Activated naive CD4-positive, alpha-beta T cell treated with anti-CD3 and anti-CD28 coated beads, Interleukin-2, amount 50 U/mL, for 16 hours (primary cell): ENCODE measurements around the gene DRP2.
"Not testable (repeated sequence)": the region's sequence is repeated elsewhere in the genome, so short reads cannot be mapped to it uniquely, and the experiment has no call there.

Experiments used
- DNase-seq: peaks from one replicate; pipeline ENCODE4 v3.0.0-alpha.2; 2020

Gene DRP2

GRCh38 chrX:101237041-101237440 lies 17.5 kb downstream of the DRP2 start:
- DNase-seq, result no peak

- DNase-seq, result no peak
Measured at GRCh38 chrX:101241531-101241930, 21.9 kb downstream of the DRP2 start.

- no peak for DNase-seq
Measured at GRCh38 chrX:101252634-101253033, 33.0 kb downstream of the DRP2 start.

- DNase-seq, result no peak
Measured at GRCh38 chrX:101257448-101258258, 38.1 kb downstream of the DRP2 start.

- DNase-seq, result no peak
Measured at GRCh38 chrX:101258259-101258581, 38.6 kb downstream of the DRP2 start.

GRCh38 chrX:101260435-101260834 lies 40.8 kb downstream of the DRP2 start:
- no peak for DNase-seq

DNA sequence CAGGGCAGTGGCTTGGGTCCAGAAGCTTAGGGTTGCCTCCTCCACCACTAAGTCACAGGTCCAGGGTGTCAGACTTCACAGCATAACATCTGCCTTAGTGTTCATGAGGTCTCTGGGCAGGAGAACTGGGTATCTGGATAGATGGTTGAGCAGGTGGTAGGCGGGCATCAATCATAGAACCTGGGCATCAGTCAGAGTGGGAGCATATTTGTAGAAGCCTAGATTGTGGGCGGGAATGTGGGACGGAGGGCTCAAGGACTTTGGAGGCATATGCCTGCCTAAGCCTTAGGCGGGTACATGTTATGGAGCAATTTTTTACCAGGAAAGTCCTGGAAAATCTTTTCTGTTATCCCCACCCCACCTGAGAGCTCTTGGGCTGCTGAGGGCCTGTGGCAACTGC lies 43.0 kb downstream of the DRP2 start:
- DNase-seq, result no peak

DNA sequence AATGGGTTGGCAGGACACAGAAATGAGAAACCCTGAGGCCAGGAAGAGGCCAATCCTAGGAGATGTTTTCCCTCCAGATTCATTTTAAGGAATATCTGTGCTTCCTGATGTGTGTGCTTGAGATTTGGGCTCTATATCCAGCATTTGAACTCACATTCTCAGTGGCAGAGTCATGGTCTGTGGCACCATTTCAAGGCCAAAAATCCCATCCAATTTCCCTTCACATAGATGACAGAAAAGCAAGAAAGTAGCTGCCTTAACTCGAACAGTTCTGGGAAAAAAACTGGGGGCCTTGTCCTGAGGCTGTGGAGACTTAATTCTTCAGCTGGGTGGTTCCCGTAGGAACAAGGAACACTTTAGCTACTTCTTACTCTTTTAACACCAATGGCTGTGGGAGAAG lies 44.2 kb downstream of the DRP2 start:
- no peak for DNase-seq

- no peak for DNase-seq
Measured at GRCh38 chrX:101265869-101266428, 46.4 kb downstream of the DRP2 start.

- DNase-seq, result no peak
Measured at GRCh38 chrX:101274198-101274597, 54.6 kb downstream of the DRP2 start.

DNA sequence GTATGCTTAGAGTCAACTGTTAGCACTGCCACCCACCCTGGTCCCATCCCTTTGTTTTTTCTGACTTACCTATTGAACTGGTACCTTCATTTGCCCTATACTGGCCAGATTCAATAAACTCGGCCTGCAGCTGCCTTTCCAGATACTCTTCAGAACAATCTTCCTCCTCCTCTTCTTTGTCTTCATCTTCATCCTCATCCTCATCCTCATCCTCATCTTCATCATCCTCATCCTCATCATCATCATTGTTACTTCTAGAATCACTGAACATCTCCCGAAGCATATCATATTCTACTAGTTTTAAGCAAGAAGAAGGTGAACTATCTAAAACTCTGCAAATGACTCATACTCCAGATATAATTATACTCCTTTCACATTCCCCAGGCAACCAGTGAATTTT lies 56.7 kb downstream of the DRP2 start:
- DNase-seq, result no peak

DNA sequence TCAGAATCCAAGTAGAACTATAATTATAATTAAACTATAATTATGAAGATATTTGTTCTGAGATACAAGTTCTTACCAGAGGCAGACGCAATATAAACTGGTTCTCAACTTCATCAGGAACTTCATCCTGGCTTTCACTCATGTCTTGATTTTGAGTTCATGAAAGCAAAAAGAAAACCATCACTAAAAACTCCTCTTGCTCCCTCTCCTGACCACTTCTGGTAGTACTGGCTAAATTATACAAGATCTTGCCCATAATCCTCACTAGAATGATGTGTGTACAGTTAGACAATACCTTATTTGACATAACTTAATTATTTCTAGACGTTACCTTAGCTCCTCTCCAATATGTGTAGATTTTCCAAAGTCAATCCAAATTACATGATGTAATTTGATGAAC lies 67.8 kb downstream of the DRP2 start:
- no peak for DNase-seq

DNA sequence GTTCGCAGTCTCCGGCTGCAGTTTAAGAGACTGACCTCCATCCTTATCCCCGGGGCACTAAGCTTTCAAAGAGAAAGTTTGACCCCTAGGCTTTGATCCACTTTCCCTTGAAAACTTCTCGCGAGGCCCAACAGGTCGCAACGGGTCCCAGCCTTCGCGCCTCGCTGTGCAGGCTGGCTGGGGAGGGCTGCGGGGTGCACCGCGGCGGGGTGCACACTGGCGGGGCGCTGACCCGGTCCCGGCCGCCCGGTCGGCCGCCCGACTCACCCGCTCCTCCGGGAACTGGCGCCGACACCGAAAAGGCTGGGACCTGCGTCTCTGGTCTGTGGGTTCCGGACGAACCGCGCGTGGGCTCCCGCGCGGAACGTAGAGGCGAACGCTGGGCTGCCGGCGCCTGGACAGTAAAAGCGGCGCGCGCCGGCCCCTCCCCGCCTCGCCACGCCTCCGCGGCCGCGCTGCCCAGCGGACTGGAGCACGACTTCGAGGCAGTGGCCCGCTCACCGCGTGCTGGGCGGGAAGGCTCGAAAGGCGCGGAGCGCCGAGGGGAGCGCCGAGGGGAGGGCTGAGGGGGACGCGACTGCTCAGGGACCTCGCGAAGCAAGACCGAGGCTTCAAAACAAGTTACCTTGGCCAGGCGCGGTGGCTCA lies 71.5 kb downstream of the DRP2 start, which contains the start of gene TAF7L:
Gene TAF7L (minus strand): TSS at position 378 of the 647 bp plus-strand sequence. CDS start 3,791 bp downstream, outside the sequence.
- no peak for DNase-seq

GRCh38 chrX:101295603-101296002 lies 76.0 kb downstream of the DRP2 start:
- not testable (repeated sequence) for DNase-seq

DNA sequence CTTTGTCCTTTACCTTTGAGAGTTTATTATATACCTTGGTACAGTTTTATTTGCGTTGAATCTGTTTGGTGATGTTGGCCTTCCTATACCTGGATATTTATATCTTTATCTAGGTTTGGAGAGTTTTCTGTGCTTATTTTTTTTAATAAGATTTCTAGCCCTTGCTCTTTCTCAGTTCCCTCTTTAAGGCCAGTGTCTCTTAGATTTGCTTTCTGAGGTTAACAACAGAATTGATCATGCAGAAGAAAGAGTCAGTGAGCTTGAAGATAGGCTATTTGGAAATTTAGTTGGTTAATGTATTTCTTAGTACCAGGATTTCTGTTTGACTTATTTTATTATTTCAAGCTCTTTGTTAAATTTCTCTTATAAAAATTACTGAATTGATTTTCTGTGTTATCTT lies 84.2 kb downstream of the DRP2 start:
- no peak for DNase-seq
